IMR-90 (cell line): ENCODE measurements around the gene RMC1. TPM values are rescaled to one million over a fixed set of nuclear protein-coding genes. Genes with fewer than 3 reads are reported as not detected.

Experiments
- ATAC-seq: fragments of 200-7000 bp; cut with Tn5 transposase; 2 replicates; pipeline ENCODE4 v1.9.1; 2020; ENCODE audit warnings: low read depth, mild to moderate bottlenecking, moderate library complexity
- Bru-seq: library from RNA; stranded (reverse); fragments of 400-500 nt; gene quantifications from one replicate; lab custom pipeline; 2021; lab: Mats Ljungman, UMichigan
- BruChase-seq, 2 experiments: library from RNA; stranded (reverse); fragments of 400-500 nt; gene quantifications; one replicate each; lab custom pipeline; 2021; lab: Mats Ljungman, UMichigan
- BruUV-seq: library from RNA; stranded (reverse); fragments of 400-500 nt; replicated peaks from 2 replicates; lab custom pipeline; 2021; lab: Mats Ljungman, UMichigan
- CTCF ChIA-PET: fragments of 300-600 bp; formaldehyde crosslinking; extraction: SDS; loops from one replicate; lab custom pipeline; 2021; ENCODE audit warnings: antibody characterized with exemption; lab: Yijun Ruan, JAX
- POLR2A ChIA-PET: fragments of 300-600 bp; sonication (Branson Sonifier 250); formaldehyde crosslinking; loops from one replicate; lab custom pipeline; 2022; ENCODE audit warnings: antibody characterized with exemption; ENCODE audit not compliant: unreplicated experiment; lab: Charles Lee
- DNase-seq: peaks from one replicate; pipeline ENCODE4 v3.0.0; 2013
- H2AFZ ChIP-seq: replicated peaks from 2 replicates; pipeline ENCODE3; 2013; ENCODE audit warnings: low read length, mild to moderate bottlenecking; ENCODE audit not compliant: poor library complexity
- H2AK5ac ChIP-seq: 2 replicates; pipeline ENCODE4 v1.6.1; 2013; ENCODE audit warnings: low read depth, low read length, inconsistent platforms
- H2AK9ac ChIP-seq: replicated peaks from 2 replicates; pipeline ENCODE3; 2013; ENCODE audit warnings: mild to moderate bottlenecking, low read depth, low read length, moderate library complexity; ENCODE audit not compliant: poor library complexity
- H2BK120ac ChIP-seq: 2 replicates; pipeline ENCODE4 v1.6.1; 2013; ENCODE audit warnings: low read depth, low read length, inconsistent platforms
- H2BK15ac ChIP-seq: 3 replicates; pipeline ENCODE4 v1.6.1; 2013; ENCODE audit warnings: low read depth, low read length, inconsistent platforms
- H2BK20ac ChIP-seq: 2 replicates; pipeline ENCODE4 v1.6.1; 2013; ENCODE audit warnings: low read depth, mild to moderate bottlenecking, inconsistent platforms, low read length, moderate library complexity
- H2BK5ac ChIP-seq: 2 replicates; pipeline ENCODE4 v1.6.1; 2013; ENCODE audit warnings: mild to moderate bottlenecking, low read depth, low read length, inconsistent platforms; ENCODE audit not compliant: poor library complexity, severe bottlenecking
- H3K14ac ChIP-seq: replicated peaks from 2 replicates; pipeline ENCODE4 v1.6.1; 2013; ENCODE audit warnings: low read depth, low read length, inconsistent platforms
- H3K18ac ChIP-seq: 2 replicates; pipeline ENCODE4 v1.6.1; 2013; ENCODE audit warnings: low read depth, low read length, control low read depth
- H3K23ac ChIP-seq: 2 replicates; pipeline ENCODE4 v1.6.1; 2013; ENCODE audit warnings: low read depth, low read length, inconsistent platforms
- H3K27ac ChIP-seq: 2 replicates; pipeline ENCODE4 v1.5.1; 2013; ENCODE audit warnings: mild to moderate bottlenecking, control low read depth, low read length; ENCODE audit not compliant: insufficient read depth
- H3K27me3 ChIP-seq: 2 replicates; pipeline ENCODE4 v1.6.1; 2013; ENCODE audit warnings: low read length; ENCODE audit not compliant: control insufficient read depth, insufficient read depth
- H3K36me3 ChIP-seq: 2 replicates; pipeline ENCODE4 v1.6.1; 2013; ENCODE audit warnings: low read length, mixed read lengths; ENCODE audit not compliant: control insufficient read depth, insufficient read depth
- H3K4ac ChIP-seq: 2 replicates; pipeline ENCODE4 v1.6.1; 2013; ENCODE audit warnings: low read depth, low read length, inconsistent platforms
- H3K4me1 ChIP-seq: 2 replicates; pipeline ENCODE4 v1.6.1; 2013; ENCODE audit warnings: low read length, mixed read lengths; ENCODE audit not compliant: control insufficient read depth, insufficient read depth
- H3K4me2 ChIP-seq: 2 replicates; pipeline ENCODE4 v1.6.1; 2013; ENCODE audit warnings: low read depth, mild to moderate bottlenecking, control low read depth, low read length, moderate library complexity
- H3K4me3 ChIP-seq: 2 replicates; pipeline ENCODE4 v1.5.1; 2013; ENCODE audit warnings: low read depth, mild to moderate bottlenecking, control low read depth, low read length, moderate library complexity; ENCODE audit not compliant: insufficient read depth
- H3K56ac ChIP-seq: 2 replicates; pipeline ENCODE4 v1.6.1; 2013; ENCODE audit warnings: low read length, inconsistent platforms; ENCODE audit not compliant: insufficient read depth; ENCODE audit errors: extremely low read depth
- H3K79me1 ChIP-seq, 2 experiments: 2 replicates each; pipeline ENCODE4 v1.6.1; 2013; ENCODE audit warnings: low read length in 2 of 2, inconsistent platforms in 1 of 2, low read depth in 1 of 2
- H3K9ac ChIP-seq: 2 replicates; pipeline ENCODE4 v1.6.1; 2013; ENCODE audit warnings: low read depth, low read length, control low read depth
- H3K9me1 ChIP-seq: 2 replicates; pipeline ENCODE4 v1.6.1; 2013; ENCODE audit warnings: low read length, inconsistent platforms; ENCODE audit not compliant: insufficient read depth
- H3K9me3 ChIP-seq: 2 replicates; pipeline ENCODE4 v1.6.1; 2013; ENCODE audit warnings: low read length; ENCODE audit not compliant: control insufficient read depth, insufficient read depth
- H4K20me1 ChIP-seq: 2 replicates; pipeline ENCODE4 v1.6.1; 2013; ENCODE audit warnings: low read length, inconsistent platforms; ENCODE audit not compliant: insufficient read depth
- H4K5ac ChIP-seq: 2 replicates; pipeline ENCODE4 v1.6.1; 2013; ENCODE audit warnings: mild to moderate bottlenecking, low read depth, low read length, control low read depth
- H4K8ac ChIP-seq, 2 experiments: 2 replicates each; pipeline ENCODE4 v1.6.1; 2013; ENCODE audit warnings: low read depth in 2 of 2, low read length in 2 of 2, control low read depth in 1 of 2, inconsistent platforms in 1 of 2
- H4K91ac ChIP-seq: 2 replicates; pipeline ENCODE4 v1.6.1; 2013; ENCODE audit warnings: low read depth, low read length, inconsistent platforms; ENCODE audit not compliant: insufficient read depth
- BHLHE40 ChIP-seq: fragments of 150-350 bp; IDR thresholded peaks from 2 replicates; pipeline ENCODE4 v1.6.1; 2016; ENCODE audit warnings: mild to moderate bottlenecking, low read depth, low read length
- CHD1 ChIP-seq: IDR thresholded peaks from 2 replicates; pipeline ENCODE4 v1.6.1; 2012; ENCODE audit warnings: low read depth, low read length, improper control_type of control experiment
- MAFK ChIP-seq: IDR thresholded peaks from 2 replicates; pipeline ENCODE4 v1.6.1; 2012; ENCODE audit warnings: low read depth, low read length, improper control_type of control experiment
- MXI1 ChIP-seq: IDR thresholded peaks from 2 replicates; pipeline ENCODE4 v1.6.1; 2012; ENCODE audit warnings: low read depth, mild to moderate bottlenecking, low read length, moderate library complexity, borderline replicate concordance
- NFE2L2 ChIP-seq: fragments of 150-350 bp; IDR thresholded peaks from 2 replicates; pipeline ENCODE4 v1.6.1; 2016; ENCODE audit warnings: low read depth, mild to moderate bottlenecking, low read length
- POLR2A ChIP-seq: IDR thresholded peaks from 2 replicates; pipeline ENCODE4 v1.6.1; 2012; ENCODE audit warnings: mild to moderate bottlenecking, low read depth, low read length
- RCOR1 ChIP-seq: IDR thresholded peaks from 2 replicates; pipeline ENCODE4 v1.6.1; 2012; ENCODE audit warnings: mild to moderate bottlenecking, low read length, improper control_type of control experiment; ENCODE audit not compliant: insufficient replicate concordance
- RFX5 ChIP-seq: IDR thresholded peaks from 2 replicates; pipeline ENCODE4 v1.8.0; 2012; ENCODE audit warnings: low read depth, mild to moderate bottlenecking, low read length, moderate library complexity
- SMC3 ChIP-seq: fragments of 150-350 bp; IDR thresholded peaks from 2 replicates; pipeline ENCODE4 v1.6.1; 2016; ENCODE audit warnings: low read depth, mild to moderate bottlenecking, antibody characterized with exemption, low read length, moderate library complexity
- whole genome bisulfite sequencing, 2 experiments: methylation state at CpG; one replicate each; pipeline versions ENCODE4 v1.1.5 to v1.1.7; 2013; ENCODE audit warnings: missing lambda C conversion rate in 2 of 2; ENCODE audit not compliant: insufficient read length in 1 of 2; ENCODE audit errors: extremely low coverage in 2 of 2; 5-methylcytosine and 5-hydroxymethylcytosine counted together
- dilution Hi-C: fragments of 300-500 bp; cut with HindIII; formaldehyde crosslinking; loops from one replicate; pipeline ENCODE4 v1.14.3; 2018; ENCODE audit warnings: low sequenced_read_pairs; ENCODE audit not compliant: unreplicated experiment
- in situ Hi-C: fragments of 300-500 bp; cut with MboI; formaldehyde crosslinking; loops from 3 replicates; pipeline ENCODE4 v1.14.3; 2019; ENCODE audit warnings: low sequenced_read_pairs, inconsistent platforms, mixed read lengths
- intact Hi-C: fragments of 100-400 bp; cut with micrococcal nuclease; formaldehyde crosslinking; loops from 2 replicates; pipeline ENCODE4 v1.10.0; 2022
- long read RNA-seq: library from polyadenylated mRNA; unstranded; transcript quantifications from one replicate; pipeline ENCODE4 v2.0.0, GENCODE V29; 2021; ENCODE audit not compliant: unreplicated experiment
- polyA plus RNA-seq, 3 experiments: library from polyadenylated mRNA; depleted of rRNA; stranded (reverse); fragments of >200 nt; gene quantifications; 2 replicates each; pipeline ENCODE4 v1.2.3, GENCODE V29; 2012; ENCODE audit warnings: low replicate concordance in 1 of 3
- total RNA-seq: library from RNA; depleted of rRNA; stranded (reverse); fragments of >200 nt; gene quantifications from 2 replicates; pipeline ENCODE4 v1.2.3, GENCODE V29; 2012; rRNA removed
- TF ChIP-seq, protein P1 (sequence below): fragments of 150-350 bp; IDR thresholded peaks from 2 replicates; pipeline ENCODE4 v1.6.1; 2017; ENCODE audit warnings: mild to moderate bottlenecking, antibody characterized with exemption, low read length, low read depth
- TF ChIP-seq, protein P2 (sequence below): conservative IDR thresholded peaks from 2 replicates; pipeline ENCODE4 v1.5.1; 2012; ENCODE audit warnings: mild to moderate bottlenecking, low read depth, low read length, improper control_type of control experiment

Gene RMC1
- total RNA-seq (13.9 and 14.2 TPM in 2 replicates), polyA plus RNA-seq (2012; rRNA removed) (12.8 and 18.0 TPM in 2 replicates), Bru-seq, nascent RNA (percentile 67 among the genes with signal in this experiment), BruChase-seq, experiment 1, labeled RNA remaining after a 6-hour chase (percentile 73 among the genes with signal in this experiment), BruChase-seq, experiment 2, labeled RNA remaining after a 2-hour chase (percentile 64 among the genes with signal in this experiment)
- polyA plus RNA-seq (2012; cell fraction: cytosol; rRNA removed) = 8.6 and 10.1 TPM in 2 replicates
- polyA plus RNA-seq (2012; cell fraction: nucleus; rRNA removed; ENCODE audit: low replicate concordance) = 29.6 and 50.9 TPM in 2 replicates
- long read RNA-seq, transcript RMC1-201 (20 exons, 2,162 nt) = major isoform, 10 of 17 reads
- long read RNA-seq, partial matches to known transcripts = 3 of 17 reads
- long read RNA-seq, other reads (novel, unspliced or antisense) = 4 of 17 reads

DNA sequence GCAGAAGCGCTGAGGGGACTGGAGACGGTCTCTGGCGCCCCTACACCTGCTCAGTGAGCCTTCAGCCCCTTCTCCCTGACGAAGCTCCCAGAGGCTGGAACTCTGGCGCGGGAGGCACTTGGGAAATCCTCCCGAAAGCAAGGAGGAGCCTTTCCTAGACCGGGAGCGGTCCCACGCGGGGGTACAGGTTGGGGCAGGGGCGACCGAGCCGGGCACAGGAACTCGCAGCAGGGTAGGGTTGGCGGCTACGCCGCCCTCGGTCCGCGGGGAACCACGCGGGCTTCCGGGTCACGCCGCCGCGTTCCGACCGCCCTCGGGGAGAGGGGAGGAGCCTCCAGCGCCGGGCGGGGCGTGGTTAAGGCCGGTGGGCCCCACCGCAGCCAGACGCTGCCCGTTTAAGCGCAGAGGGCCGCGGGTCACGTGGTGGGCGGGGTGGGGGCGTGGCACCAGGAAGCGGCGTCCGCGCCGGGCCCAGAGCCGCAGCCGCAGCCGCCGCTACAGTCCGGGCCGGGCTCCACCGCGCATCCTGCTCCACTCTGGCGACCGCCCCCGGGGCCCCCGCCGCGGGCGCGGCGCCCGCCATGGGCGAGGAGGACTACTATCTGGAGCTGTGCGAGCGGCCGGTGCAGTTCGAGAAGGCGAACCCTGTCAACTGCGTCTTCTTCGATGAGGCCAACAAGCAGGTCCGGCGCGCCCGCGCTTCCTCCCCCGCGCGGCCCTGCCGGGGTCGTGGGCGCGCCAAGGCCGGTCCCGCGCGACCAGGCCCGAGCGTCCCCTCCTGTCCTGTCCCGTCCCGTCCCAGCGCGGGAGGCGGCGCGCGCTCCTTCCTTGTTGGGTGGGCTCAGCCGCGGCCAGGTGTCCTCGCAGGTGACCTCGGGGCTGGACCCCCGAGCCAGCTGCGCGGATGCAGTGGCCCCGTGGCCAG lies at the start of gene RMC1:
TSS of gene RMC1 (plus strand) at position 474 of the 925 bp plus-strand sequence. CDS start at position 582, 108 bp downstream.
- peak within 1 kb of the TSS; percentile 76 for H4K5ac ChIP-seq
- H3K4ac ChIP-seq = peak within 1 kb of the TSS; percentile 90
- H3K4me2 ChIP-seq = peak within 1 kb of the TSS; percentile 99
- peaks cover 6% of the 10 kb centered on the region for H3K36me3 ChIP-seq
- H3K56ac ChIP-seq = peak within 1 kb of the TSS; percentile 52; the same call in 1 of the 2 replicates
- 0 out of 2 replicates have a peak within 1 kb of the TSS, but pooled peaks have one; percentile 53 for H2BK20ac ChIP-seq
- peak within 1 kb of the TSS; percentile 93 for H3K23ac ChIP-seq
- peak within 1 kb of the TSS; percentile 67 for H2BK5ac ChIP-seq
- no peaks in the 10 kb centered on the region for H3K27me3 ChIP-seq
- peak within 1 kb of the TSS; percentile 91 for H2AK9ac ChIP-seq
- intact Hi-C loops = loop anchor here (5.0 kb wide), 1 partner anchor 84 kb away; the partner anchor contains the start of gene NPC1
- H4K91ac ChIP-seq = peak within 1 kb of the TSS; percentile 87
- ChIA-PET POLR2A (no interaction called here), CTCF (no interaction called here)
- H2BK120ac ChIP-seq = peak within 1 kb of the TSS; percentile 93
- TF ChIP-seq CHD1 (no peak), BHLHE40 (peak; percentile 58; the same call in 1 of the 2 replicates), POLR2A (peak; percentile 84), MXI1 (peak; percentile 64), RCOR1 (no peak), NFE2L2 (no peak), MAFK (no peak), SMC3 (no peak), RFX5 (no peak)
- TF ChIP-seq, protein P1, sequence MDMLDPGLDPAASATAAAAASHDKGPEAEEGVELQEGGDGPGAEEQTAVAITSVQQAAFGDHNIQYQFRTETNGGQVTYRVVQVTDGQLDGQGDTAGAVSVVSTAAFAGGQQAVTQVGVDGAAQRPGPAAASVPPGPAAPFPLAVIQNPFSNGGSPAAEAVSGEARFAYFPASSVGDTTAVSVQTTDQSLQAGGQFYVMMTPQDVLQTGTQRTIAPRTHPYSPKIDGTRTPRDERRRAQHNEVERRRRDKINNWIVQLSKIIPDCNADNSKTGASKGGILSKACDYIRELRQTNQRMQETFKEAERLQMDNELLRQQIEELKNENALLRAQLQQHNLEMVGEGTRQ = peak; percentile 97
- TF ChIP-seq, protein P2, sequence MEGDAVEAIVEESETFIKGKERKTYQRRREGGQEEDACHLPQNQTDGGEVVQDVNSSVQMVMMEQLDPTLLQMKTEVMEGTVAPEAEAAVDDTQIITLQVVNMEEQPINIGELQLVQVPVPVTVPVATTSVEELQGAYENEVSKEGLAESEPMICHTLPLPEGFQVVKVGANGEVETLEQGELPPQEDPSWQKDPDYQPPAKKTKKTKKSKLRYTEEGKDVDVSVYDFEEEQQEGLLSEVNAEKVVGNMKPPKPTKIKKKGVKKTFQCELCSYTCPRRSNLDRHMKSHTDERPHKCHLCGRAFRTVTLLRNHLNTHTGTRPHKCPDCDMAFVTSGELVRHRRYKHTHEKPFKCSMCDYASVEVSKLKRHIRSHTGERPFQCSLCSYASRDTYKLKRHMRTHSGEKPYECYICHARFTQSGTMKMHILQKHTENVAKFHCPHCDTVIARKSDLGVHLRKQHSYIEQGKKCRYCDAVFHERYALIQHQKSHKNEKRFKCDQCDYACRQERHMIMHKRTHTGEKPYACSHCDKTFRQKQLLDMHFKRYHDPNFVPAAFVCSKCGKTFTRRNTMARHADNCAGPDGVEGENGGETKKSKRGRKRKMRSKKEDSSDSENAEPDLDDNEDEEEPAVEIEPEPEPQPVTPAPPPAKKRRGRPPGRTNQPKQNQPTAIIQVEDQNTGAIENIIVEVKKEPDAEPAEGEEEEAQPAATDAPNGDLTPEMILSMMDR = 0 out of 2 replicates have a peak, but pooled peaks have one; percentile 6
- H3K79me1 ChIP-seq = peaks cover 21 to 34% of the 10 kb centered on the region in 2 experiments
- peak within 1 kb of the TSS; percentile 88 for H3K14ac ChIP-seq
- dilution Hi-C loops = no loop called here
- peak within 1 kb of the TSS; percentile 79 for H3K9ac ChIP-seq
- H2AFZ ChIP-seq = peak within 1 kb of the TSS; percentile 95
- in situ Hi-C loops = no loop called here
- DNase-seq (peak; percentile 90), ATAC-seq (peak; percentile 97)
- WGBS, 2 experiments = 0% methylated on average over 58 of the region's 110 CpGs; no CpG with 5 or more reads in 1 of the 2 experiments
- peak within 1 kb of the TSS; percentile 74 for H3K27ac ChIP-seq
- peak within 1 kb of the TSS; percentile 73 for H3K4me3 ChIP-seq
- no TSS peak for BruUV-seq
- peak within 1 kb of the TSS; percentile 77 to 84 for H4K8ac ChIP-seq
- peaks cover 13% of the 10 kb centered on the region for H3K9me1 ChIP-seq
- H3K9me3 ChIP-seq = no peaks in the 10 kb centered on the region
- H2AK5ac ChIP-seq = peak within 1 kb of the TSS; percentile 30; the same call in 1 of the 2 replicates
- peak within 1 kb of the TSS; percentile 30; the same call in 1 of the 2 replicates for H3K18ac ChIP-seq
- H4K20me1 ChIP-seq = peaks cover 4% of the 10 kb centered on the region; the same call in 1 of the 2 replicates
- H2BK15ac ChIP-seq = 0 out of 3 replicates have a peak within 1 kb of the TSS, but pooled peaks have one; percentile 12
- H3K4me1 ChIP-seq = peaks cover 12% of the 10 kb centered on the region
